DOHH2 (cell line): ENCODE measurements around the gene ABCG1.

Source experiments
- EZH2phosphoT487 ChIP-seq: fragments of 200-600 bp; sonication (generic); IDR thresholded peaks from 2 replicates; pipeline ENCODE4 v1.6.1; 2017; ENCODE audit warnings: borderline replicate concordance, mild to moderate bottlenecking, antibody characterized with exemption, low read length, moderate library complexity, mixed read lengths
- TF ChIP-seq, protein P1 (sequence below): fragments of 200-600 bp; sonication (generic); IDR thresholded peaks from one replicate; pipeline ENCODE4 v1.5.1; 2014; ENCODE audit warnings: antibody characterized with exemption, mild to moderate bottlenecking, low read depth, low read length; ENCODE audit not compliant: poor library complexity, severe bottlenecking

DNA sequence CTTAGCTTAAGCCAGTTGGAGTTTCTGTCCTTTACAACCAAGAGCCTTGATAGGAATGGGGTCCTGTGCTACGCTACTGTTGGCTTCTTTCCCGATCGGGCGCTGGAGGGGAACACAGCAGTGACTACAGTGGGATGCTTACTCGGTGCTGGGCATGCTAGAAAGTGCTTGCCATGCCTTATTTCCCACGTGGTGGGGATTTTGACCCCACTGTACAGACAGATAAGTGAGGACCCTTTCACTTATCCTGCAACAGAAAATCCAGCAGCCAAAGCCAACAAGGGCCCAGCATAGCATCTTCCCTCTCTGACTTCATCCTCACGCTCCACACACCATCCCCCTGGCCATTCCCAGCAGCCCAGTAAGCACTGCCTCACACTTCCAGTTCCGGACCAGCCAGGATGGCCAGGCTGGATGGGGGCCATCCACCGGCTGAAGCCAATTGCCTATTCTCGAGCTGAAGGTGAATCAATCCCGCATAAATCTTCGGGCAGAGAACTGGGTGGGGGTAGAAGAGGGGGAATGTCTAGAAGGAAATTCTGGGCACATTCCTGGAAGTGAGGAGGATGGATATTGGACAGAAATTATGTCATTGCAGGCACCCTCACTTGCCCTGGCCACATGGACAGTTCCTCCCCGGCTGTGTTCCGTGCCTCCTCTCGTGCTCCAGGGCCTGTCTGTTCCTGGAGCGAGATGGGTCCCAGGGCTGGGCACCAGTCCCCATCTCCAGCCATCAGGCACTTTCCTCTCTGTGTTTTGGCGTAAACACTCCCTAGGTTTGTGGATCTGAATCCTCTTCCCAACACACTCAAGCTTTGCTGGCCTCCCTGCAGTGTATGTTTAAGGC is 2.0 kb upstream of the ABCG1 start:
- TF ChIP-seq, protein P1, sequence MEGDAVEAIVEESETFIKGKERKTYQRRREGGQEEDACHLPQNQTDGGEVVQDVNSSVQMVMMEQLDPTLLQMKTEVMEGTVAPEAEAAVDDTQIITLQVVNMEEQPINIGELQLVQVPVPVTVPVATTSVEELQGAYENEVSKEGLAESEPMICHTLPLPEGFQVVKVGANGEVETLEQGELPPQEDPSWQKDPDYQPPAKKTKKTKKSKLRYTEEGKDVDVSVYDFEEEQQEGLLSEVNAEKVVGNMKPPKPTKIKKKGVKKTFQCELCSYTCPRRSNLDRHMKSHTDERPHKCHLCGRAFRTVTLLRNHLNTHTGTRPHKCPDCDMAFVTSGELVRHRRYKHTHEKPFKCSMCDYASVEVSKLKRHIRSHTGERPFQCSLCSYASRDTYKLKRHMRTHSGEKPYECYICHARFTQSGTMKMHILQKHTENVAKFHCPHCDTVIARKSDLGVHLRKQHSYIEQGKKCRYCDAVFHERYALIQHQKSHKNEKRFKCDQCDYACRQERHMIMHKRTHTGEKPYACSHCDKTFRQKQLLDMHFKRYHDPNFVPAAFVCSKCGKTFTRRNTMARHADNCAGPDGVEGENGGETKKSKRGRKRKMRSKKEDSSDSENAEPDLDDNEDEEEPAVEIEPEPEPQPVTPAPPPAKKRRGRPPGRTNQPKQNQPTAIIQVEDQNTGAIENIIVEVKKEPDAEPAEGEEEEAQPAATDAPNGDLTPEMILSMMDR, result no peak
- no peak for TF ChIP-seq EZH2phosphoT487
